ENCODE results near the gene SLX4IP.

The SLX4IP gene

DNA sequence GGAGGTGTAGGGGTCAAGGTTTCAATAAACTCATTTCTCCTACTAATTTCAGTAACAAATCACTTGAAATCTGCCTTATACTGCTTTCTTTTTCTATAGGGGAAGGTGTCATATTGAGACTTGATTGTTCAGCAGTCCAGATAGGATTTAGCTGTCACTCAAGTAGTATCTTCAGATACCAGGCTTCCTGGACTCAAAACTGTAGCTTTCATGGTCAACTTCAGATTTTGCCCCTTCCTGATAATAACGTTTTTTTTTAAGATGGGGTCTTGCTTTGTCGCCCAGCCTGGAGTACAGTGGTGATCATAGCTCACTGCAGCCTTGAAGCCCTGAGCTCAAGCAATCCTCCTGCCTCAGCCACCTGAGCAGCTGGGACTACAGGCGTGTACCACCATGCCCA lies 160.9 kb downstream of the SLX4IP start:
- H3K27me3 ChIP-seq (ENCODE audit: insufficient read depth, low read length) = no peaks in the 10 kb centered on the region
- no peak overlapping the region for H3K4me3 ChIP-seq (ENCODE audit: low read length)
- no peaks in the 10 kb centered on the region for H3K36me3 ChIP-seq (ENCODE audit: insufficient read depth, low read length)
- H3K4me1 ChIP-seq (ENCODE audit: insufficient read depth, low read length) = no peaks in the 10 kb centered on the region
- no peaks in the 10 kb centered on the region for H3K9me3 ChIP-seq (ENCODE audit: insufficient read depth, low read depth, low read length)
- no peak overlapping the region for H3K9ac ChIP-seq (ENCODE audit: low read depth, low read length)
- H3K27ac ChIP-seq (ENCODE audit: low read depth, low read length) = no peak overlapping the region
- 91% methylated on average over 3 of the region's 3 CpGs for WGBS

DNA sequence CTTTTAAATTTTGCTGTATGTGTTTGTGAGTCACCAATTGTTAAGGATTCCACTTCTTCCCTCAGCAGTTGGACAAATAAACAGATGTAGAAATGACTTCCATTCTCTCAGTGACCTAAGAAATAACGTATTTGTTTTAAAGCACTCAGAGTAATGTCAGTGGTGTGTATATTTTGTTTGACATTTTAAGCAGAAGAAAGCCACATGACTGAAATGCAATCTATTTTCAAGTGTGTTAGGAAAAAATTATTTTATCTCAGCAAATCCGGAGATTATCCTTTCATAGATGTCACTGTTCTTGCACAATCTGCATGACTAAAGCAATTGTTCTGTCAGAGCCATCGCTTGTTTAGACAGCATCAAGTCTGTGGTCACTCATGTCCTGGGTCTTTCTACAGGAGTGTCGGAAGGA lies 161.6 kb downstream of the SLX4IP start:
- WGBS = over 99% methylated on average over 4 of the region's 4 CpGs
- Histone ChIP-seq H3K9me3 (ENCODE audit: insufficient read depth, low read depth, low read length) (no peaks in the 10 kb centered on the region), H3K27ac (ENCODE audit: low read depth, low read length) (no peak overlapping the region), H3K4me1 (ENCODE audit: insufficient read depth, low read length) (no peaks in the 10 kb centered on the region), H3K9ac (ENCODE audit: low read depth, low read length) (no peak overlapping the region), H3K36me3 (ENCODE audit: insufficient read depth, low read length) (0 out of 2 replicates have a peak, but pooled peaks cover 1% of the 10 kb centered on the region), H3K27me3 (ENCODE audit: insufficient read depth, low read length) (no peaks in the 10 kb centered on the region), H3K4me3 (ENCODE audit: low read length) (no peak overlapping the region)

GRCh38 chr20:10597637-10598036 lies 162.5 kb downstream of the SLX4IP start:
- 93% methylated on average over 1 of the region's 1 CpG for WGBS
- Histone ChIP-seq H3K27ac (ENCODE audit: low read depth, low read length) (no peak overlapping the region), H3K36me3 (ENCODE audit: insufficient read depth, low read length) (0 out of 2 replicates have a peak, but pooled peaks cover 6% of the 10 kb centered on the region), H3K4me1 (ENCODE audit: insufficient read depth, low read length) (no peaks in the 10 kb centered on the region), H3K9me3 (ENCODE audit: insufficient read depth, low read depth, low read length) (no peaks in the 10 kb centered on the region), H3K27me3 (ENCODE audit: insufficient read depth, low read length) (no peaks in the 10 kb centered on the region), H3K4me3 (ENCODE audit: low read length) (no peak overlapping the region), H3K9ac (ENCODE audit: low read depth, low read length) (no peak overlapping the region)

- Histone ChIP-seq H3K27me3 (ENCODE audit: insufficient read depth, low read length) (no peaks in the 10 kb centered on the region), H3K27ac (ENCODE audit: low read depth, low read length) (no peak overlapping the region), H3K9me3 (ENCODE audit: insufficient read depth, low read depth, low read length) (no peaks in the 10 kb centered on the region), H3K9ac (ENCODE audit: low read depth, low read length) (no peak overlapping the region), H3K4me1 (ENCODE audit: insufficient read depth, low read length) (peaks cover 3% of the 10 kb centered on the region; the same call in 1 of the 2 replicates), H3K36me3 (ENCODE audit: insufficient read depth, low read length) (0 out of 2 replicates have a peak, but pooled peaks cover 6% of the 10 kb centered on the region), H3K4me3 (ENCODE audit: low read length) (no peak overlapping the region)
- WGBS = 98% methylated on average over 3 of the region's 4 CpGs
Measured at GRCh38 chr20:10602221-10602871, 167.2 kb downstream of the SLX4IP start.

DNA sequence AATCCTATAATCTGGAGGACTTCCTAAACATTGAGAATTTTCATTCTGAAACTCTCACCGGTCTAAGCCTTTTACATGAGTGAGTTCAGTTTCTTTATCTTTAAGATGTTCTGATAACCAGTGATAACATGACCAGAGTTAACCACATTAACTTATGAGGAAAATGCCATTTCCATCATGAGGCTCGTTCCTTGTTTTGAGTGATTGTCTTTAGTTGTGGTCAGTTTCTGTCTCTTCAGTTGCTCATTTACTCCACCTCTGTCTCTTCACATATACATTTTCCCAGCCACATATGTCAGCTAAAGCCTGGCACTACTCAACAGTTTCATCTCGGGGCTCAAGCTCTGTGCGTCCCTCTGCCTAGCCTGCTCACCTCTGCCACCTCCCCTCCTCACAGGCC lies 168.3 kb downstream of the SLX4IP start:
- Histone ChIP-seq H3K9me3 (ENCODE audit: insufficient read depth, low read depth, low read length) (no peaks in the 10 kb centered on the region), H3K27ac (ENCODE audit: low read depth, low read length) (no peak overlapping the region), H3K27me3 (ENCODE audit: insufficient read depth, low read length) (no peaks in the 10 kb centered on the region), H3K4me1 (ENCODE audit: insufficient read depth, low read length) (peaks cover 3% of the 10 kb centered on the region; the same call in 1 of the 2 replicates), H3K4me3 (ENCODE audit: low read length) (no peak overlapping the region), H3K9ac (ENCODE audit: low read depth, low read length) (no peak overlapping the region), H3K36me3 (ENCODE audit: insufficient read depth, low read length) (0 out of 2 replicates have a peak, but pooled peaks cover 6% of the 10 kb centered on the region)
- WGBS = 96% methylated on average over 4 of the region's 4 CpGs

DNA sequence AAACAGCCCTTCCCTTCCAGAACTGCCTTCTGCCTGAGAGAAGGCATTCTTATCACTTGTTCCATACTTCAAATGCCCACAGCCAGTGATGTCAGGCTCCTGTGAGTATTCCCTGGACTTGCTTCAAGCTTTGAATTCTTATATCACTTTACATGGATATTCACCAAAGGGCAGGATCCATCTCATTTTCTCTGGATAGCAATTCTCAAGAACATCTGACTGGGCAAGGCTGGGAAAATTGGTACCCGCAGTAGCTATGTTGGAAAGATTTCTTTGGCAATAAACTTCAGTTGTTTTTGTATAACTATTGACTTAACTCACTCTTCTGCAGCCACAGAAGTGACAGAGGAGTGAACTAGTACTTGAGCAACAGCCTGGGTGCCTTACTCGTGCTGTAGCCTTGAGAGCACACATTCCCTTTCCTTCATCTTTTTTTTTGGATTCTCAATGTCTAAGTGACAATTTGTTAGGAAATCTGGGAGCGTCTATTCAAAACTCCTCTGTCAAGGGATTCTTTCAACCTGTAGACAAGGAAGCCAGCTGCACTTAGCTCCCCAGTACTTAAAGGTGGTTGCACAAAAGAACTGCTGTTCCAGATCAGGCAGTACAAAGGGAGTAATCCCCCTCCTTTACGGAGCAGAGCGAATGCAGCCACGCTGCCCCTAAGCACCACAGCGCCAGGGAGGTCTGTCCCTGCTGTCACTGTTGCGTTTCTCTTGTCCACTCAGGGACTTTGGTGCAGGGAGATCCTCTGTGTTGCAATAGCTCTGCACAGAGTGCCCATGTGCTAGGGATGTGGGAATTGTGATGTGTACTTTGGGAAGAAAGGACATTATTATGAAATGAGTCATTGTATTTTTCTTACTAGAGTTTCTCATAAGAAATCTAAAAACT lies 169.1 kb downstream of the SLX4IP start:
- H3K27me3 ChIP-seq (ENCODE audit: insufficient read depth, low read length) = no peaks in the 10 kb centered on the region
- H3K27ac ChIP-seq (ENCODE audit: low read depth, low read length) = no peak overlapping the region
- H3K36me3 ChIP-seq (ENCODE audit: insufficient read depth, low read length) = 0 out of 2 replicates have a peak, but pooled peaks cover 6% of the 10 kb centered on the region
- no peak overlapping the region for H3K4me3 ChIP-seq (ENCODE audit: low read length)
- H3K9ac ChIP-seq (ENCODE audit: low read depth, low read length) = no peak overlapping the region
- peaks cover 3% of the 10 kb centered on the region; the same call in 1 of the 2 replicates for H3K4me1 ChIP-seq (ENCODE audit: insufficient read depth, low read length)
- whole genome bisulfite sequencing = 84% methylated on average over 8 of the region's 8 CpGs
- H3K9me3 ChIP-seq (ENCODE audit: insufficient read depth, low read depth, low read length) = no peaks in the 10 kb centered on the region

DNA sequence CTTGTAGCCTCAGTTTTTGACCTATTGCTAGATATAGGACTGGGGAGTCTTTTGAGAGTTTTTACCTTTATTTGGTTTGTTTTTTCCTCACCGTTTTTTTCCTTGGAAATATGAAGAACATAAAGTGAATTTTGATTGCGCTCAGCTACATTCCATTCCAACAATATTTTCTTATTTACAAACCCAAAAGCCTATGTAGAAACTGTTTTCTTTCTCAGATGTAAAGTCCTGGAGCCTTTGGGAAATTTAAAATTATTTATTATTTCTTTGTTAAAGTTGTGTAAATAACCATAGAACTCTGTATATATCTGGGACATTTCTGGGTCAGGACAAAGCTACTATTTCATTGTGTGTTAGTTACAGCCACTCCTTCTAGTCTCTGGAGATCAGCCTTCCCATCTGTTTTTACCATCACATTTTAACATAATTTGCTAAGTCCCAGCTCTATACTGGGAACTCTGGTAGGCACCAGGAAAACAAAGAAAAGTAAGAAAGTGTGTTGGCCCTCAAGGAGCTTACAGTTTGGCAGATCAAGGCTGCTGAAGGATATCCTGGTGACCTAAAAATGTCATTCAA lies 169.8 kb downstream of the SLX4IP start:
- Histone ChIP-seq H3K4me1 (ENCODE audit: insufficient read depth, low read length) (peaks cover 3% of the 10 kb centered on the region; the same call in 1 of the 2 replicates), H3K36me3 (ENCODE audit: insufficient read depth, low read length) (0 out of 2 replicates have a peak, but pooled peaks cover 6% of the 10 kb centered on the region), H3K9me3 (ENCODE audit: insufficient read depth, low read depth, low read length) (no peaks in the 10 kb centered on the region), H3K27ac (ENCODE audit: low read depth, low read length) (no peak overlapping the region), H3K4me3 (ENCODE audit: low read length) (no peak overlapping the region), H3K27me3 (ENCODE audit: insufficient read depth, low read length) (no peaks in the 10 kb centered on the region), H3K9ac (ENCODE audit: low read depth, low read length) (no peak overlapping the region)
- no CpG with 5 or more reads among the region's 2 CpGs for WGBS

DNA sequence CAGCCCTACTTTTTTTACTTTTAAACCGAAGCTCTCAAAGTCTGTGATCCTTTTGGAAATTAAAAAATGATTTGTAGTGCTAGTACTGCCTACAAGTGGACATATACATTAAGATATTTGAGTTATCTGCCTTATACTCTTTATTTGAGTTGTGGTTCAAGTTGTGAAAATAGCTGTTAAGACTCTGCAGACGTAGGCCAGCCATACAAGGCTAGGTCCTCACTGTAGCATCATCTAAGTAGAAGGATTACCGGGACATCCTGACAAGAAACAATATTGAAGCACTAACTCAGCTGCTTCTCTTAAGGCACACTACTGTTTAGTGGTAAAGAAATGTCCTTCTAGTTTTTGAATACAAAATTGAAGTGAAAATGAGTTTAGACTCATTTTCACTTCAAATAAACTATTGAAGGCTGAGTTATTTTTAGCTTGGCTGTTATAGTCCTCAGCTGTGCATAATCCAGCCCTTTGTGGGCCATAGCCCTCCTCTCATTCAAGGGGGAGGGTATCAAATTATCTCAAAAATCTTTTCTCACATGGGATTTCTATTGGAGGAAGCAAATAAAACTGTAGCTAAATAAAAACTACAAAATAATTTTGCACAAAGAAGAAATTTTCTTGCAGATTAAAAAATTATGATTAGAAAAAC lies 170.6 kb downstream of the SLX4IP start:
- no peaks in the 10 kb centered on the region for H3K27me3 ChIP-seq (ENCODE audit: insufficient read depth, low read length)
- 0 out of 2 replicates have a peak, but pooled peaks cover 6% of the 10 kb centered on the region for H3K36me3 ChIP-seq (ENCODE audit: insufficient read depth, low read length)
- H3K4me3 ChIP-seq (ENCODE audit: low read length) = no peak overlapping the region
- peaks cover 3% of the 10 kb centered on the region; the same call in 1 of the 2 replicates for H3K4me1 ChIP-seq (ENCODE audit: insufficient read depth, low read length)
- 92% methylated on average over 2 of the region's 3 CpGs for WGBS
- H3K9me3 ChIP-seq (ENCODE audit: insufficient read depth, low read depth, low read length) = no peaks in the 10 kb centered on the region
- H3K27ac ChIP-seq (ENCODE audit: low read depth, low read length) = no peak overlapping the region
- no peak overlapping the region for H3K9ac ChIP-seq (ENCODE audit: low read depth, low read length)

- Histone ChIP-seq H3K27ac (ENCODE audit: low read depth, low read length) (no peak overlapping the region), H3K9me3 (ENCODE audit: insufficient read depth, low read depth, low read length) (no peaks in the 10 kb centered on the region), H3K9ac (ENCODE audit: low read depth, low read length) (no peak overlapping the region), H3K4me1 (ENCODE audit: insufficient read depth, low read length) (no peaks in the 10 kb centered on the region; the same call in 1 of the 2 replicates), H3K4me3 (ENCODE audit: low read length) (no peak overlapping the region), H3K36me3 (ENCODE audit: insufficient read depth, low read length) (no peaks in the 10 kb centered on the region), H3K27me3 (ENCODE audit: insufficient read depth, low read length) (no peaks in the 10 kb centered on the region)
- 98% methylated on average over 2 of the region's 2 CpGs for WGBS
Measured at GRCh38 chr20:10609276-10609675, 174.2 kb downstream of the SLX4IP start.

DNA sequence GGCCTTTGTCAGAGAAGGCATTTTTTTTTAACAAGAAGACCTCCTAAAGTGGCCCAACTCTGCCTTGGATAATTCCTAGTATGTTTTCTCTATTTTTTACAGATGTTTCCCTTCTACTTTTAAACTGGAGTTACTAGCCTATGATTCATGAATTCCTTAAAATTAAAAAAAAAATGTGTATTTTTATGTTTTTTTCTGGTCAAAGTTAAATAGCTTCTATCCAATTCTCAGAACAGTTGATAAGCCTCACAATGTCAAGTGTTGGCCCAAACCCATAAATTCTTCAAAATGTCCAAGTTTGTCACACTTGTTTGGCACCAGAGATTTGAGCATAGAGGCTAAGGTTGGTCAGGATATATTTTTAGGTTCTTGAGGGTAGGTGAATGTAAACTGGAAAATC lies 174.7 kb downstream of the SLX4IP start:
- Histone ChIP-seq H3K4me3 (ENCODE audit: low read length) (no peak overlapping the region), H3K9ac (ENCODE audit: low read depth, low read length) (no peak overlapping the region), H3K4me1 (ENCODE audit: insufficient read depth, low read length) (no peaks in the 10 kb centered on the region; the same call in 1 of the 2 replicates), H3K27me3 (ENCODE audit: insufficient read depth, low read length) (no peaks in the 10 kb centered on the region), H3K9me3 (ENCODE audit: insufficient read depth, low read depth, low read length) (no peaks in the 10 kb centered on the region), H3K36me3 (ENCODE audit: insufficient read depth, low read length) (no peaks in the 10 kb centered on the region), H3K27ac (ENCODE audit: low read depth, low read length) (no peak overlapping the region)

Data from HUES64 (cell line).